Renal pelvis (tissue), 4 donors: ENCODE measurements around the gene HDAC7. TPM values are rescaled to one million over a fixed set of nuclear protein-coding genes. Genes with fewer than 3 reads are reported as not detected.
A peak's percentile ranks its signal among the peaks of the same experiment; 100 is the strongest.
"Not testable (repeated sequence)": the region's sequence is repeated elsewhere in the genome, so short reads cannot be mapped to it uniquely, and the experiment has no call there.

Experiments used
- DNase-seq: peaks from one replicate; pipeline ENCODE4 v3.0.0-alpha.2; 2013
- polyA plus RNA-seq, 3 donors: library from polyadenylated mRNA; unstranded; fragments of 120-200 nt; gene quantifications; one replicate each; pipeline ENCODE4 v1.2.1, GENCODE V29; 2013; ENCODE audit not compliant: insufficient read length in 3 of 3

The HDAC7 gene
- polyA plus RNA-seq, 3 donors, result 80.8 to 93.5 (median 90.2) TPM

DNA sequence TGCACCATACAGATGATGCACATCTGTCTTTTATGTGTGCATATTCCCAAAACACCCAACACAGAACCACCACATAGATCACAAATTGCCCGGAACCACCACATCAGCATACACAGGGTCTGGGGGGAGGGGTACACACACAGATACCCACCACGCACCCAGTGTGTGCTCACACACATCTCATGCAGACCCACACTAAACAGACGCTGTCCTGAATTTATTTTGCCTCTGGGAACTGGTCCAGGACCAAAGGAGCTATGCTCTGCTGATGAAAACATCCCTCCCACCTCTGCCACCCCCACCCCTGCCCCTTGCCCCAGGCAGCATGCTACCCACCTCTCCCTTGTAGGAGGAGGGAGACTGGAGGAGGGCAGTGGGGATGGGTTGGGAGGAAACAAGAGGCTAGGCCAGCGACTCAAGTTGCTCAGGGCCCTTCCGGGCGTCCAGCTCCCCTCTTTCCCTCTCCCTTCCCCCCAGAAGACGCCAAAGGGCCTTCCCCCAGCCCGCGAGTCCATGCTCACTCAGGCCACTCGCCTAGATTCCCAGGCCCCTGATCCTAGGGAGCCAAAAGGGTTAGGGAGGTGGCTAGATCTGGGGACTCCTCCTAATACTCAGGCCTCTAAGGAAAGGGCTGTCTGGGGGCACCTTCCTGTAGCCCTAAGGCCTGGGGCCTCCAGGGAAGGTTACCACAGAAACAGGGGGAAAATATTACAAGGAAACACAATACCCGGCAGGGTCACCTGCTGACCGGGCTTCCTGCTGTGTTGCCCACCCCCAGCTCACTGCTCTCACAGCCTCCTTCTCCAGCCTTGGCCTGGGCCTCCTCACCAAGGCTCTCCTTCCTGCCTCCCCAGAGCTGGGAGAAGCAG is 3.1 kb downstream of the HDAC7 start:
- DNase-seq, result no peak

GRCh38 chr12:47815447-47815846 is 4.3 kb downstream of the HDAC7 start:
- not testable (repeated sequence) for DNase-seq

DNA sequence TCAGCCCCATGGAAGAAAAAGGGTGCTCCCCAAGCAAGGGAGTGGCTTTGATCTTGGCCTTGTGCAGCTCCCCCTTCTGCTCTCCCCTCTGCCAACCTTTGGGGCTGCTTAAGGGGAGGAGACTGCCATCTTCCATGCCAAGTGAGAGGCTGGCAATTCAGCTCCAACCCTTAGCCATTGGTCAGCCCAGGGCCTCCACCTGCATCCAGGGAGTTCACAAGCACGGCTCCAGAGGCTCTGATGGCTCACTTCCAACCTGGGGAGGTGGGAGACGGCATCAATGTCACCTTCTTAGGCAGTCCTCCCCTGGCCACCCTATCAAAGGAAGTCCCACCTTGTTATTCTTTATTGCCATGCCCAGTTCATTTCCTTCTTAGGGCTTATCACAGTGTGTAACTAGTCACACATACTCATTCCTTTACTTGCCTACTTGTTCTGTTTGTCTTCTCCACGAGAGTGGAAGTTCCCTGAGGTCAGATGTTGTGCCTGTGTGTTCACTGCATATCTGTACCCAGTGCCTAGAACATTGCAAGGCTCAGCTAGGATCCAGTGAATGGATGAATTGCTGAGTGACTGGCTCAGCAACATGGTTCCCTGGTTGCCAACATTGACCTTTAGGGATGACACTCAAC is 5.0 kb downstream of the HDAC7 start:
- DNase-seq, result no peak

DNA sequence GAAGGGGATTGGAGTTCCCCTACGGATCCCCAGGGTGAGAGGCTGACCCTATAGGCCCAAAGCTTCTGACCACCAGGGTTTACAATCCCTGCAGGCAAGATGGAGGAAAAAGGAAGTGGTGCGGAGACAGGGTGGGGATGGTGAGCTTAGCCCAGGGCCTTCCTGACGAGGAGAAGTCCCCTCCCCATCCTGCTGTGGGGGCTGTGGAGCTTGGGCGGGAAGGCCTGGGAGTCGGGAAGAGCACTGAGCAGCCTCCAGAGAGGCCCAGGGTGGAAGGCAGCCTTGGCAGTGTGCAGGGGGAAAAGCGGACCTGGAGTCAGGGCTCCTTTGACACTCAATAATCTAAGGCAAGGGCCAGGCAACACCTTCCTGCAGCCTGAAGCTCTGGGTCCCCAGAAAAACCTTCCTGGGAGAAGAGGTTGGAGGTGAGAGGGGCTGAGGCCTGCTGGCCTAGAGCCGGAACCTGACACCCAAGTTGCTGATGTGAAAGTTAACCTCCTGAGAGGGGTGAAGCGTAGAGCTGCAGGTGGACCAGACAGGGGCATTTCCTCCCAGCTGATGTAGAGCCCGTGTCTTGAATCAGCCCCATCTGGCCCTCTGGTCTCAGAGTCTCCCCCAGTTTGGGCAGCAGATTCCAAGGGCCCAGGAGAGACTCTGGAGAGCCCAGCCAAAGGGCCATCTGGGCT is 6.0 kb downstream of the HDAC7 start:
- no peak for DNase-seq

GRCh38 chr12:47812797-47813510 is 6.7 kb downstream of the HDAC7 start:
- DNase-seq, result peak; percentile 81

GRCh38 chr12:47811581-47812484 is 7.9 kb downstream of the HDAC7 start:
- no peak for DNase-seq

DNA sequence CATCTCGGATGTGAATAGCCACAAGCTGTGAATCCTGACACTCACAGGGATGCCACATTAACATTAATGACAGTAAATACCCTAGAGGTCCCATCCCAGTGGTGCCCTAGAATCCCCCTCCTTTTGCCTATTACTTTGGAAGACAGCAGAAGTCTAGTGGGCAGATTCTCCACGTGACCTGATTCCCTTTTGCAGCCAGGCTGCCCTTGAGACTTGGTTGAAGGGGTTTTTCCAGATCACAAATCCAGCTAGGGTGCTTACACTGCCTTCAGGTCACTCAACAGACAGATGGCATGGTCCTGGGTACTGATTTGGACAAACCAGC is 8.7 kb downstream of the HDAC7 start:
- no peak for DNase-seq

- not testable (repeated sequence) for DNase-seq
These were observed 10.2 kb downstream of the HDAC7 start for GRCh38 chr12:47809518-47809917.

GRCh38 chr12:47808574-47809365 is 10.9 kb downstream of the HDAC7 start:
- DNase-seq, result no peak

GRCh38 chr12:47808050-47808449 is 11.7 kb downstream of the HDAC7 start:
- DNase-seq, result no peak

DNA sequence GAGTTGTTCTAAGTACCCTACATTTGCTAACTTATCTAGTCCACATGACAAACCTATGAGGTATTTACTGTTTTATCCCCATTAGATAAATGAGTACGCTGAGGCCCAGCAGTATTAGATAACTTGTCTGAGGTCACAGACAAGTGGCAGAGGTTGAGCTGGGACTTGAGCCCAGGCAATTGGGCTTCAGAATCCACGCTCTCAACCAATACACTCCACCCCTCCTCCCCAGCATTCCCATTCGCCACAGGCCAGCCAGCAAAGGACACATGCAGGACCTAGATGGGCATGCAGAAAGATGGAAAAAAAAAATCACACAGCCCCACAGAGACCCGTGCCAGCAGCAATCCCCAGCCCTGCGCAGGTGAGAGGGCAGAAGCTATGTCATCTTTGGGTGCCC is 12.4 kb downstream of the HDAC7 start:
- DNase-seq, result no peak

DNA sequence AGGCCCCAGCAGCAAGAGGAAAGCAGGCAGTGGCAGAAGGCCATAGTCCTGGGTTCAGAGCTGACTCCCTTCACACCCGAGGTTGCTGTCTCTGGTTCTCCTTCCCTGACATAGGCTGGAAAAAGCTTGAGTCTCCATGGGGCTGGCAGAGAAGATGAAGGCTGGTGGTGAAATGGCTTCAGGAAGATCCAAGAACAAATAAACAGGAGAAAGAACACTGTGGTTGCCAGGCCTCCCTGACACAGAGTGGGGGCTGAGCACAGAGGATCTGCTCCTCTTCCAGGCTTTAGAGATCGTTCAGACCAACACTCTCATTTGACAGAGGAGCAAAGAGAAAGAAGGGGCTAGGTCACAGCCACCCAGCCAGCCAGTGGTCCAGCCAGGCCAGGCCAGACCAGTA is 14.3 kb downstream of the HDAC7 start:
- no peak for DNase-seq

DNA sequence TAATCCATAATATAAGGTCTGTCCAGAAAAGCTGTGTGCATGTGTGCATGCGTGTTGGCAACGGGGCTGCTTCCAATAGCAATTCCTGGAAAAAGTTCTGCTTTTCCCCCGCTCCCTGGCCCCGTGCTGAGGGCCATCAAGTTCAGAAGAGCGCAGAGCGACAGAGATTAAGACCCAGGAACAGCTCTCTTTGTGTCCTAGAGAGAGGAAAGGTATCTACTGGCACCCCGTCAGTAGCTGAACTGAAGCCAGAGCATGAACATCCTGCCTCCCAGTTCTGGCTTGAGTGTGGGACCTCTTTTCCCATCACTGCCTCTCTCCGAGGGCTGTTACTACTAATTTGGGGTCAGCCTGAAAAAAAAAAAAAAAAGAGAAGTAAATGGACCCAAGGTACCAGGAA is 15.5 kb downstream of the HDAC7 start:
- DNase-seq, result no peak

- no peak for DNase-seq
These were observed 16.4 kb downstream of the HDAC7 start for GRCh38 chr12:47803191-47803875.

DNA sequence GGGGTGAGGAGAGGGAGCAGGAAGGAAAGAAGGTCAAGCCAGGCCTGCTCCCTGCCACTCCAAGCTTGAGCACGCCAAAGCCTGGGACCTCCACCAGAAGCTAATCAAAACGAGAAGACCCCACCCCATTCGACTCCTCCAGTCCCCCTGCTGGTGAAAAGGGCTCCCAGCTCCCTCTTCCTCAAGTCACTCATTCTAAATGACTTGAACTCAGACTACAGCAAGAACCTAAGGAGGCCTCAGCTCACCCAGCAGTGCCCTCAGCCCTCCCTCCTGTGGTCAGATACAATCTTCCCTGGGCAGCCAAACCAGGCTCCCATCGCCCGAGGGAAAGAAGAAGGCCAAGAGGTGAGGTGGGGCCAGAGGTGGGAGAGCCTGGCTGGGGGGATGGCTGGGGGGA is 17.4 kb downstream of the HDAC7 start:
- no peak for DNase-seq

GRCh38 chr12:47801904-47802246 is 17.8 kb downstream of the HDAC7 start:
- DNase-seq, result no peak

DNA sequence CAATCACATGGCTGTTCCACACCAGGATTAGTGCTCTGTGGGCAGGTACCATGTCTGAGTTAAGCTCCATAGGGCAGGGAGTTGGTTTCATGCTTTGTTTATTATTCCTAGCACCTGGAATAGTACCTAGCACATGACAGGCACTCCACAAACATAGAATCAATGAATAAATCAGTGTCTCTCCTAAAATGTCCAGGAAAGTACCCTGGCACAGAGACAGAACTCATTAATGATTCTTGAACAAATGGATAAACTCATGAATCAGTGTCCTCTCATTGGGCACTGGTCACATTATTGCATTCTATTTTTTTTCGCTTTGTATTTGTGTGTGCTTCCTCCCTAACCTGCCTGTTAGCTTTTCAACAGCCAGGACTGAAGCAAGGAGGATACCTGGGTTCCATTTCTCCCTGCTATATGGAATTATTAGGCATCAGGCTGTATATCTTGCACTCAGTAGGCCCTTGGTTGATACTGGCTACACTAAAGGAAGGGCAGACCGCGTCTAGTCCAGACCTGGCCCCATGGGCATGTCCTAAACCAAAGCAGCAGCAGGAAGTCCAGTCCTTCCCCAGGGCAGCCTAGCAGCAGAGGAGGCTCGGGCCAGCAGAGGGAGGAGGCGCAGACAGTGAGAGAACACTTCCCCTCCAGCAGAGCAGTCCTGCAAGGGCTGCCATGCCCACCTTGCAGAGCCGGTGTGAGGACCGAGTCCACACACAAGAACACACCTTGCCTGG is 18.4 kb downstream of the HDAC7 start:
- DNase-seq, result no peak

DNA sequence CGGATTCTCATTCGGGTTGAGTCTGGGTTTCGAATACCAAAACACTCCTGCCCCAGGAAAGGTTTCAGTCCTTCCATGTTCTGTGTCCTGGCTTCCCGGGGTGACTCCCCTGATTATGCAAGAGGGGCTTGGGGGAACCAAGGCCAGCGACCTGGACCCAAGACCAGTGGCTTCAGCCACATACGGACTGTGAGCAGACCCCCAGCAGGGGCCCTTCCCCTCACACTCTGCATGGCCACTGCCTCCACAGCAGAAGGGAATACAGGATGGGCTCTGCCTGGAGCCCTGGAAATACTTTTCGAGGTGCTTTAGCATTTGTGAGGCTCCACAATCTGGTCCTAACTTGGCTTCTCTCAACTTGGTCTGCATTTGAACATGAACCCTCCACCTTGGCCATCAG is 19.1 kb downstream of the HDAC7 start:
- no peak for DNase-seq

GRCh38 chr12:47799357-47799955 is 20.2 kb downstream of the HDAC7 start:
- no peak for DNase-seq
